PC-3 (cell line): ENCODE measurements around the gene SMG9.

ENCODE experiments used
- EZH2 ChIP-seq: fragments of 300-600 bp; sonication (generic); IDR thresholded peaks from one replicate; pipeline ENCODE4 v1.6.1; 2017; ENCODE audit warnings: antibody characterized with exemption, mild to moderate bottlenecking, low read length; ENCODE audit not compliant: unreplicated experiment
- EZH2phosphoT487 ChIP-seq: fragments of 300-600 bp; sonication (generic); IDR thresholded peaks from 2 replicates; pipeline ENCODE4 v1.6.1; 2018; ENCODE audit warnings: mild to moderate bottlenecking, antibody characterized with exemption, low read length, borderline replicate concordance
- TF ChIP-seq, protein P1 (sequence below): fragments of 300-600 bp; sonication (generic); conservative IDR thresholded peaks from 2 replicates; pipeline ENCODE4 v1.5.1; 2017; ENCODE audit warnings: antibody characterized with exemption, low read depth, mild to moderate bottlenecking, low read length

- TF ChIP-seq, protein P1, sequence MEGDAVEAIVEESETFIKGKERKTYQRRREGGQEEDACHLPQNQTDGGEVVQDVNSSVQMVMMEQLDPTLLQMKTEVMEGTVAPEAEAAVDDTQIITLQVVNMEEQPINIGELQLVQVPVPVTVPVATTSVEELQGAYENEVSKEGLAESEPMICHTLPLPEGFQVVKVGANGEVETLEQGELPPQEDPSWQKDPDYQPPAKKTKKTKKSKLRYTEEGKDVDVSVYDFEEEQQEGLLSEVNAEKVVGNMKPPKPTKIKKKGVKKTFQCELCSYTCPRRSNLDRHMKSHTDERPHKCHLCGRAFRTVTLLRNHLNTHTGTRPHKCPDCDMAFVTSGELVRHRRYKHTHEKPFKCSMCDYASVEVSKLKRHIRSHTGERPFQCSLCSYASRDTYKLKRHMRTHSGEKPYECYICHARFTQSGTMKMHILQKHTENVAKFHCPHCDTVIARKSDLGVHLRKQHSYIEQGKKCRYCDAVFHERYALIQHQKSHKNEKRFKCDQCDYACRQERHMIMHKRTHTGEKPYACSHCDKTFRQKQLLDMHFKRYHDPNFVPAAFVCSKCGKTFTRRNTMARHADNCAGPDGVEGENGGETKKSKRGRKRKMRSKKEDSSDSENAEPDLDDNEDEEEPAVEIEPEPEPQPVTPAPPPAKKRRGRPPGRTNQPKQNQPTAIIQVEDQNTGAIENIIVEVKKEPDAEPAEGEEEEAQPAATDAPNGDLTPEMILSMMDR: no peak
- TF ChIP-seq EZH2 (no peak), EZH2phosphoT487 (no peak)
Measured at GRCh38 chr19:43779147-43779819, 24.5 kb upstream of the SMG9 start.
